Tibial nerve (tissue), 4 donors: ENCODE results near the gene HOXD9. TPM values are rescaled to one million over a fixed set of nuclear protein-coding genes. Genes with fewer than 3 reads are reported as not detected.

ENCODE experiments used
- DNase-seq, 2 donors: peaks; one replicate each; pipeline ENCODE4 v3.0.0-alpha.2; 2019; ENCODE audit warnings: low spot score in 2 of 2
- H3K27ac ChIP-seq, 4 donors: fragments of 200-600 bp; sonication (generic) in 3 of 4; one replicate each; pipeline ENCODE4 v1.5.1; 2017 to 2019; ENCODE audit warnings: mild to moderate bottlenecking in 1 of 4
- H3K27me3 ChIP-seq, 2 donors: fragments of 200-600 bp; sonication (generic) in 1 of 2; one replicate each; pipeline versions ENCODE4 v1.5.1 to v1.6.0; 2017 to 2019
- H3K36me3 ChIP-seq, 3 donors: fragments of 200-600 bp; sonication (generic); one replicate each; pipeline ENCODE4 v1.5.1; 2018 to 2019
- H3K4me1 ChIP-seq, 4 donors: fragments of 200-600 bp; sonication (generic) in 3 of 4; one replicate each; pipeline ENCODE4 v1.5.1; 2017 to 2019
- H3K4me3 ChIP-seq, 4 donors: fragments of 200-600 bp; sonication (generic) in 3 of 4; one replicate each; pipeline ENCODE4 v1.5.1; 2017 to 2019; ENCODE audit warnings: mild to moderate bottlenecking in 1 of 4, moderate library complexity in 1 of 4
- H3K9me3 ChIP-seq, 4 donors: fragments of 200-600 bp; sonication (generic) in 3 of 4; one replicate each; pipeline ENCODE4 v1.5.1; 2017 to 2019
- EP300 ChIP-seq, 2 donors: sonication (generic); formaldehyde crosslinking; IDR thresholded peaks; one replicate each; pipeline ENCODE4 v1.6.1; 2017; ENCODE audit warnings: antibody characterized with exemption in 2 of 2, mild to moderate bottlenecking in 1 of 2
- POLR2A ChIP-seq, 2 donors: fragments of 450-650 bp; IDR thresholded peaks; one replicate each; pipeline ENCODE4 v1.6.1; 2017; ENCODE audit warnings: antibody characterized with exemption in 2 of 2, mild to moderate bottlenecking in 2 of 2, moderate library complexity in 2 of 2
- WGBS, 2 donors: methylation state at CpG; one replicate each; pipeline ENCODE4 v1.1.5; 2018; 5-methylcytosine and 5-hydroxymethylcytosine counted together
- total RNA-seq, 4 donors: library from RNA; depleted of rRNA; stranded (reverse); fragments of >200 nt; gene quantifications; one replicate each; pipeline ENCODE4 v1.1.0, GENCODE V29; 2016
- TF ChIP-seq, protein P1 (sequence below), 5 experiments: fragments of 200-600 bp in 3 of 5; fragments of 450-650 bp in 2 of 5; sonication (generic) in 3 of 5; IDR thresholded peaks; one replicate each; pipeline ENCODE4 v1.5.1; 2016 to 2019; ENCODE audit warnings: antibody characterized with exemption in 5 of 5, mild to moderate bottlenecking in 3 of 5, moderate library complexity in 2 of 5

HOXD9 gene
- total RNA-seq, 4 donors from 2014 or later = 1.9 to 9.4 (median 5.9) TPM

DNA sequence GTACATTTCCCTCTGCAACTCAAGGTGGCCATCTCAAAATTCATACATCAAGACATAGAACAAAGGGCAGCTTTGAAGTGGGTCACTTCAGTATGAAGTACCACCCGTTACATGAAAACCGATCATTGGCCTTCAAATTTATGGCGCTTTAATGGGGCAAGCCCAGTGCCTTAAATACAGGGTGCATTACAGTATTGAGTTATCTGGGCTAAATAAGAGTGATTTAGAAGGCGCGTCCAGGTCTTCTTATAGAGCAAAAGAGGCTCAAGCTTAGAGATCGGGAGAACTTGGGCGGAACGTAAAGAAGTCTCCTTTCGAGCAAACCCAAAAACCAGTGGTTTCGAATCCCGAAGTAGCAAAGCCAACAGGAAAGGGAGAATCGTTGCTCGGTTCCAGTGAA, 41.7 kb downstream of the HOXD9 start:
- TF ChIP-seq POLR2A (IDR thresholded peaks at IDR 0.05) (no peak), EP300 (IDR thresholded peaks at IDR 0.05) (no peak)
- TF ChIP-seq, protein P1, sequence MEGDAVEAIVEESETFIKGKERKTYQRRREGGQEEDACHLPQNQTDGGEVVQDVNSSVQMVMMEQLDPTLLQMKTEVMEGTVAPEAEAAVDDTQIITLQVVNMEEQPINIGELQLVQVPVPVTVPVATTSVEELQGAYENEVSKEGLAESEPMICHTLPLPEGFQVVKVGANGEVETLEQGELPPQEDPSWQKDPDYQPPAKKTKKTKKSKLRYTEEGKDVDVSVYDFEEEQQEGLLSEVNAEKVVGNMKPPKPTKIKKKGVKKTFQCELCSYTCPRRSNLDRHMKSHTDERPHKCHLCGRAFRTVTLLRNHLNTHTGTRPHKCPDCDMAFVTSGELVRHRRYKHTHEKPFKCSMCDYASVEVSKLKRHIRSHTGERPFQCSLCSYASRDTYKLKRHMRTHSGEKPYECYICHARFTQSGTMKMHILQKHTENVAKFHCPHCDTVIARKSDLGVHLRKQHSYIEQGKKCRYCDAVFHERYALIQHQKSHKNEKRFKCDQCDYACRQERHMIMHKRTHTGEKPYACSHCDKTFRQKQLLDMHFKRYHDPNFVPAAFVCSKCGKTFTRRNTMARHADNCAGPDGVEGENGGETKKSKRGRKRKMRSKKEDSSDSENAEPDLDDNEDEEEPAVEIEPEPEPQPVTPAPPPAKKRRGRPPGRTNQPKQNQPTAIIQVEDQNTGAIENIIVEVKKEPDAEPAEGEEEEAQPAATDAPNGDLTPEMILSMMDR (IDR thresholded peaks at IDR 0.05) = no peak
- Histone ChIP-seq H3K27ac (no peak overlapping the region), H3K27me3 (peaks cover 6 to 87% of the 10 kb centered on the region in 2 donors), H3K4me1 (peaks cover 0 to 42% (median 9%) of the 10 kb centered on the region in 4 donors), H3K9me3 (peaks cover 0 to 9% (median 0%) of the 10 kb centered on the region in 4 donors), H3K4me3 (no peak overlapping the region), H3K36me3 (no peaks in the 10 kb centered on the region)
- no peak for DNase-seq
- 59 to 62% methylated on average over 13 of the region's 13 CpGs for WGBS, 2 donors

DNA sequence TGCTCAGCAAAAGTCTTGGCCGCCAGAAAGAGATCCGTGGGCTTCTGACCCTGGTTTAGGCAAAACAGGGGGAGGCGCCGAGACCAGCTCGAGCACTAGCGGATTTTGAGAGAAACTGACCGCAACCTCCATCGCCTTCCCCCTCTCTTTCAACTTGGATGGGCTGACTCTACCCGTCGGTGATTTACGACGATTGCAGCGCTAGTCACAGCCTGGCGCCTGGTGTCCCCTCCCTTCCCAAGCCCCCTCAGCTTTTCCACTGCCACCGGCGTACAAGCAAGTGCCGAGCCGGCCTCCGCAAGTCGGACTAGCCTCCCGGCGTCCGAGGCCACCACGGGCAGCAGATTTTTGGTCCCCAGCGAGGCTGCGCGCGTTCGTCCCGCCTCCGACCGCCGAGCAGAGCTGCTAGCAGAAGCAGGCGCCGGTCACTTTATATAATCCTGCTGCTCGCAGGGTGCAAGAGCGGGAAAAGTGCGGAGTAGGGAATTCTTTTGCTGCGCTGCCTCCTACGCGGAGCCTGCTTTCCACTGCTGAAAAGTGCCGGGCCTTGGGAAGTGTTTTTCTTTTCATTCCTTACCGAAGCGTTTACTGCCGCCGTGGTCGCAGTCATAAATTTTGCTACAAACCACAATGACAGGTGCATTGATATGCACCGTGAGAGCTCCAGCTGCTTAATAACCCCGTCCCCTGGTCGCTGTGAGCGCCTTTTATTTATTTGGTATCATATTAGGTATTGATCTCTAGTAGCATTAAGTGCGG, 42.3 kb downstream of the HOXD9 start:
- TF ChIP-seq POLR2A (IDR thresholded peaks at IDR 0.05) = no peak
- TF ChIP-seq, protein P1 (IDR thresholded peaks at IDR 0.05) = no peak
- no peak for TF ChIP-seq EP300 (IDR thresholded peaks at IDR 0.05)
- no peak for DNase-seq
- peaks cover 0 to 9% (median 0%) of the 10 kb centered on the region in 4 donors for H3K9me3 ChIP-seq
- no peak overlapping the region for H3K27ac ChIP-seq
- H3K27me3 ChIP-seq = peaks cover 6 to 83% of the 10 kb centered on the region in 2 donors
- peak overlapping the region in 1 of 4 donors; percentile 15 for H3K4me3 ChIP-seq
- no peaks in the 10 kb centered on the region for H3K36me3 ChIP-seq
- 20 to 21% methylated on average over 52 of the region's 52 CpGs for WGBS, 2 donors
- H3K4me1 ChIP-seq = peaks cover 0 to 36% (median 6%) of the 10 kb centered on the region in 4 donors

DNA sequence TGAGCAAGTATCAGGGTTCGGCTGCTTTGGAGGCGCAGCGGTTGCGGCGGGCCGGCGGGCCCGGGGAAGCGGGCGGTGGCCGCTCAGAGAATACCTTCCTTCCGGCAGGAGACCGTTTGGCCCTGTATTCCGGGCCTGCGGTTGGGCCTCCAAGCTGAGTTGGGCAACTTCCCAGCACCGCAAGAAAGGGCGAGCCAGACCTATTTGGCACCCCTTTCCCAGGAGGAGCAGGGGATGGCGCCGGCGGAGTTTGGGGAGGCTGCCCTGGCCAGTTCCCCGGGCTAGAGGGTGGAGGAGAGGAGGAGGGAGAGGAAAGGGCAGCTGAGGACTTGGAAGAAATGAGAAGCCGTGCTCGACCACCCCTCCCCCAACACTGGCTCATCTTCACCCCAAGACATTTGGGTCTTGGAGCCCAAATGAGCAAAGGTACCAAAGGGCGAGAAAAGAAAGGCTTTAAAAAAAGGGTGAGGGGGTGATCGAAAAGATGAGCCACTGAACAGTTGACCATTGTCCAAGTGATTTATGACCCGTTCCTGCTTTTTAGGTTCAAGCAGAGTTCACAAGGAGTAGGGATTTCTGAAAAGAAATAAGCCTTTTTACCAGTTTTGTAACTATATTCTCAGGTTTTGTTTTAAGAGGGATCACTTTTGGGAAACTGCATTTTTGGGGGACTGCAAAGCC, 43.0 kb downstream of the HOXD9 start:
- WGBS, 2 donors = 37 to 44% methylated on average over 26 of the region's 26 CpGs
- TF ChIP-seq POLR2A (IDR thresholded peaks at IDR 0.05) (no peak), EP300 (IDR thresholded peaks at IDR 0.05) (no peak)
- Histone ChIP-seq H3K4me3 (peak overlapping the region in 1 of 4 donors; percentile 15), H3K36me3 (no peaks in the 10 kb centered on the region), H3K9me3 (peaks cover 0 to 9% (median 0%) of the 10 kb centered on the region in 4 donors), H3K27ac (no peak overlapping the region), H3K27me3 (peaks cover 5 to 82% of the 10 kb centered on the region in 2 donors), H3K4me1 (peaks cover 0 to 29% (median 0%) of the 10 kb centered on the region in 4 donors)
- DNase-seq = no peak

DNA sequence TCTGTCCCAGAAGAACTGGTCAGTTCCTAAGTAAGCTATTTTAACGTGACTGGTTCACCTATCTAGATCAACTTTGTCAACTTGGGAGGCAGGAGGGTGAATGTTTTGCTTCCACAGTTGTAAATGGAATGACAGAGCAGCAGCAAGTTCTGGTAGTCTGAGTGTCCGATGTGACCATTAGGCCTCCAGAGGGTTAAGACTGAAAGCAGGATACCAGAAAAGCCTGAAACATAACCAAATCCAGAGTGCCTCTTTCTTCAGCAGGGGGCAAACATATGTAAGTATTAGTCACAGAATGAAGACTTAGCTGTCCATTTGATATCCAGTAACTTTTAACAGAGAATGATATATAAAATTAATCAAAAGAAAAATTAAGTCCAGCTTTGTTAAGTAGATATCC, 43.8 kb downstream of the HOXD9 start:
- WGBS, 2 donors = 85 to 88% methylated on average over 2 of the region's 2 CpGs
- no peak overlapping the region for H3K27ac ChIP-seq
- H3K36me3 ChIP-seq = no peaks in the 10 kb centered on the region
- H3K4me1 ChIP-seq = peaks cover 0 to 23% (median 0%) of the 10 kb centered on the region in 4 donors
- H3K27me3 ChIP-seq = peaks cover 3 to 82% of the 10 kb centered on the region in 2 donors
- peaks cover 0 to 9% (median 0%) of the 10 kb centered on the region in 4 donors for H3K9me3 ChIP-seq
- no peak for DNase-seq
- no peak overlapping the region for H3K4me3 ChIP-seq
- TF ChIP-seq POLR2A (IDR thresholded peaks at IDR 0.05) = no peak
- TF ChIP-seq, protein P1 (IDR thresholded peaks at IDR 0.05) = no peak

DNA sequence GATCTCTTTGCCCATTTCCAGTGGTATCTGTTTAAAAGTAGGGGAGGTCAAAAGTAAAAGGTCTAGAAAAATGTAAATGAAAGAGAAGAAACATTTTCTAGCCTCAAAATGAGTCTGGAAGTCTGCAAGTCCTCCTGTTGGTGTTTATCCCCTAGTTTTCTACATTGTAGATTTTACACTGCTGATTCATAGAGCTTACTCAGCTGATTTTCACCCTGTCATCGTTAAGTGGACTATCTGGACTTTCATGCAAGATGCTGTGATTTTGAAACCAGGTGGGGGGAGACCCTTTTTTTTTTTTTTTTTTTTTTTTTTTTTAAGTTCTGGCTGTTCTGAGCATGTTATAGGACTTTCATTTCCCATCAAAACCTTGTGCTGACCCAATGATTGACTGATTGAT, 44.9 kb downstream of the HOXD9 start:
- Histone ChIP-seq H3K4me1 (peaks cover 0 to 26% (median 0%) of the 10 kb centered on the region in 4 donors), H3K9me3 (peaks cover 0 to 9% (median 0%) of the 10 kb centered on the region in 4 donors), H3K36me3 (no peaks in the 10 kb centered on the region), H3K27me3 (peaks cover 3 to 82% of the 10 kb centered on the region in 2 donors), H3K4me3 (no peak overlapping the region), H3K27ac (no peak overlapping the region)
- WGBS, 2 donors = 77 to 81% methylated on average over 1 of the region's 1 CpG
- TF ChIP-seq, protein P1 (IDR thresholded peaks at IDR 0.05) = no peak
- TF ChIP-seq POLR2A (IDR thresholded peaks at IDR 0.05) = no peak
- DNase-seq = no peak
